ENCODE results near the gene ARHGEF6.
"Not testable (repeated sequence)": the region's sequence is repeated elsewhere in the genome, so short reads cannot be mapped to it uniquely, and the experiment has no call there.

The ARHGEF6 gene

GRCh38 chrX:136780241-136780640, 491 bp downstream of the ARHGEF6 start:
- DNase-seq = no peak

GRCh38 chrX:136779346-136779781, 1.4 kb downstream of the ARHGEF6 start:
- no peak for DNase-seq

- DNase-seq = no peak
Measured at GRCh38 chrX:136778916-136779315, 1.8 kb downstream of the ARHGEF6 start.

DNA sequence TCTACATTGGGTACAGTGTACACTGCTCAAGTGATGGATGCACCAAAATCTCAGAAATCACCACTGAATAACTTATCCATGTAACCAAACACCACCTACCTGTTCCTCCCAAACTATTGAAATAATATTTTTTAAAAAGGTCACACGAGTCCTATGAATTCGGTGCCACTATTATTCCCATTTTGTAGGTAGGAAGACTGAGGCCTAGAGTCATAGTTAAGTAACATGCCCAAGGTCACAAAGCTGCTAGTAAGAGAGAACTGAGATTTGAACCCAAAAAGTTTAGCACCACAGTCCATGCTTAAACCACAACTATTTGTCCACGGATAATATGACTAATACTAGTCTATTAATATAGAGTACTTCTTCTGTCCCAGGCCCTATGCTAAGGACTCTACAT, 2.7 kb downstream of the ARHGEF6 start:
- DNase-seq = no peak

GRCh38 chrX:136773648-136774047, 7.1 kb downstream of the ARHGEF6 start:
- no peak for DNase-seq

DNA sequence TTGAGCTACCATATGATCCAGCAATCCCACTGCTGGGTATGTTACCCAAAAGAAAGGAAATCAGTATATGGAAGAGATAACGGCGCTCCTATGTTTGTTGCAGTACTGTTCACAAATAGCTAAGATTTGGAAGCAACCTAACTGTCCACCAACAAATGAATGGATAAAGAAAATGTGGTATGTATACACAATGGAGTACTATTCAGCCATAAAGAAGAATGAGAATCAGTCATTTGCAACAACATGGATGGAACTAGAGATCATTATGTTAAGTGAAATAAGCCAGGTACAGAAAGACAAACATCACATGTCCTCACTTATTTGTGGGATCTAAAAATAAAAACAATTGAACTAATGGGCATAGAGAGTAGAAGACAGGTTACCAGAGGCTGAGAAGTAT, 8.9 kb downstream of the ARHGEF6 start:
- DNase-seq = not testable (repeated sequence)

GRCh38 chrX:136768469-136769084, 12.2 kb downstream of the ARHGEF6 start:
- DNase-seq = no peak

GRCh38 chrX:136767104-136767941, 13.4 kb downstream of the ARHGEF6 start:
- DNase-seq = no peak

GRCh38 chrX:136766785-136767103, 14.0 kb downstream of the ARHGEF6 start:
- DNase-seq = no peak

DNA sequence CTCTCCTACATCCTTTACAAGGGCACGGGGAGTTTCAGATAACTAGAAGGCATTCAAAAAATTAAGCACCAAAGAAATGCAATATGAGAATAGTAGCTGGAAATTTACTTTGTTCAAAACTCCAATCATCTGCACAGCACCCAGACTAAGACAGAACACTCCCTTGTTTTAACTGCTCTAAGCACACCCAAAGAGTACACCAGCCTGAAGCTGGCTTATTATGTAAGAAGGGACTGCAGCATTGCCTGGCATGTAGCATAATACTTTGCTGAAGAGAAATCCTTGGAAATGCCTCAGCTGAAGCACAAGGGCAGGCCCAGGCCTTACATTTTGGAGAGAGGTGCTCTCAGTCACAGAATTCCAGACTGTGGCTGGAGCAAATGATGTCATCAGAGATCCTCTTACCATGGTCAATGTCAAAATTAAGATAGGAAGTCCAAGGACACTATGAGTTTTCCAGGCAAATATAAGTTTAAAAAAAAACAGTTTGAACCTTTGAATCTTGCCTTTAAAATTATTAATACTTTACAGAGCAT, 14.8 kb downstream of the ARHGEF6 start:
- DNase-seq = no peak

GRCh38 chrX:136764206-136764605, 16.5 kb downstream of the ARHGEF6 start:
- no peak for DNase-seq

DNA sequence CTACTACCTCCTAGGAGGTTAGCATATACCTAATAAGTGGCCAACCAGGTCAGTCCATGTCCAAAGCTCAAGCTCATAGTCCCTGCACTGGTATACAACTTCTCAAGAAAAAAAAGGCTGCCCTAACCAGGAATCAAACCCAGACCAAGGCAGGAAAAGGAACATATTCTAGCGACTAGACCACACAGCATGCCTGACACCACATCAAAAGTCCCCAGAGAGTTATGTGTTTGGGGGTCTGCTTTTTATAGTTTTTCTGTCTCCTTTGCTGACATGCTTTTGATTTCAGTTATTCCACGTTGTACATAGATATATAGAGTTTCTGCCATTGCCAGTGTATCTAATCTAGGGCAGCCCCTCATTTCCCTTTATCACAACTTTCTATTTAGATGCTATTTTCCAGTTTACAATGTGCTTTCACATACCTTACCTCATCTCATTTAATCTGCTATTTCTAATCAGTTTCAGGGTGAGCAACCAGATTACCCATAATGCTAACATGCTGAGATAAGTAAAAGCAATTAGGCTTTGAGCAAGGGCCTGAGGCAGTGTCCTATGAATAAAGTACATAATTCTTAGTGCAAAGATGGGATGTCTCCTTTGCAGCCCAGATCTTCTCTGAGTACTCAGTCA, 17.8 kb downstream of the ARHGEF6 start:
- DNase-seq = no peak

GRCh38 chrX:136761421-136761820, 19.3 kb downstream of the ARHGEF6 start:
- no peak for DNase-seq

- DNase-seq = no peak
Measured at GRCh38 chrX:136759968-136760367, 20.8 kb downstream of the ARHGEF6 start.

GRCh38 chrX:136755411-136755810, 25.3 kb downstream of the ARHGEF6 start:
- no peak for DNase-seq

DNA sequence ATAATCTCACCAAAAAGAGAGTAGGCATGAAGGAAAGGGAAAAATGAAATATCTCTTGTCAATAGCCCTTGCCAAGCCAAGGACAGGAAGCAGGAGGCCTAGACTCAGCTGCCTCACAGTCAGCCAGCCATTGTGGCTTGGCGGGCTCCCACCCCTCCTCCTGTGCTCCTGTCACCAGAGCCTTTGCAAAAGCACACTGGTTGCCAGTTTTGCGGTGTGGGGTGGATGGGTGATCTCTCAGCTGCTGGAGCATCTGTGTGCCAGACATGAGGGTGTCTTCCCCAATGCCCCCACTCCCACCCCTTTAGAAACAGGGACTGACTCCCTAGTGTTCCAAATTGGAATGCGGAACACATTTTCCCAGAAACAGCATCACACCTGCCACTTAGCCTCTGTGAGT, 26.1 kb downstream of the ARHGEF6 start:
- no peak for DNase-seq

- no peak for DNase-seq
Measured at GRCh38 chrX:136752796-136753195, 27.9 kb downstream of the ARHGEF6 start.

DNA sequence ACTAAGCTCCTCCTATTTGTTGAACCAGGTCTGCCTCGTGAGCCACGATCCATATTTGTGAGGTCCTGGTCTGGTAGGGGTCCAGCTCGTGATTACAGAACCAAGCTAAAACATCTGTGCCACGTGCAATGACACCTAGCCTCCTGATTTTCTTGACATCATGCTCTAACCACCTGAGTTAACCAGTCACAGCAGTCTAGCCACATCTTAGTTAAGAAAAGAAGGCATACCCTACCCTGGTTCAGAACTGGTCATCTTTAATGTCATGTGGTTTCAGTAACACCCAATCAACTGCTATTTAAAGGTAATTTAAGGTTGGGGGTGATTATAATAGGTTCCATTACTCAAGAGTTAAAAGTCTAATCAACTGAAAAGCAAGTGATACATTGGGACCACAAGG, 28.4 kb downstream of the ARHGEF6 start:
- DNase-seq = no peak

- DNase-seq = no peak
Measured at GRCh38 chrX:136750364-136750763, 30.4 kb downstream of the ARHGEF6 start.

DNA sequence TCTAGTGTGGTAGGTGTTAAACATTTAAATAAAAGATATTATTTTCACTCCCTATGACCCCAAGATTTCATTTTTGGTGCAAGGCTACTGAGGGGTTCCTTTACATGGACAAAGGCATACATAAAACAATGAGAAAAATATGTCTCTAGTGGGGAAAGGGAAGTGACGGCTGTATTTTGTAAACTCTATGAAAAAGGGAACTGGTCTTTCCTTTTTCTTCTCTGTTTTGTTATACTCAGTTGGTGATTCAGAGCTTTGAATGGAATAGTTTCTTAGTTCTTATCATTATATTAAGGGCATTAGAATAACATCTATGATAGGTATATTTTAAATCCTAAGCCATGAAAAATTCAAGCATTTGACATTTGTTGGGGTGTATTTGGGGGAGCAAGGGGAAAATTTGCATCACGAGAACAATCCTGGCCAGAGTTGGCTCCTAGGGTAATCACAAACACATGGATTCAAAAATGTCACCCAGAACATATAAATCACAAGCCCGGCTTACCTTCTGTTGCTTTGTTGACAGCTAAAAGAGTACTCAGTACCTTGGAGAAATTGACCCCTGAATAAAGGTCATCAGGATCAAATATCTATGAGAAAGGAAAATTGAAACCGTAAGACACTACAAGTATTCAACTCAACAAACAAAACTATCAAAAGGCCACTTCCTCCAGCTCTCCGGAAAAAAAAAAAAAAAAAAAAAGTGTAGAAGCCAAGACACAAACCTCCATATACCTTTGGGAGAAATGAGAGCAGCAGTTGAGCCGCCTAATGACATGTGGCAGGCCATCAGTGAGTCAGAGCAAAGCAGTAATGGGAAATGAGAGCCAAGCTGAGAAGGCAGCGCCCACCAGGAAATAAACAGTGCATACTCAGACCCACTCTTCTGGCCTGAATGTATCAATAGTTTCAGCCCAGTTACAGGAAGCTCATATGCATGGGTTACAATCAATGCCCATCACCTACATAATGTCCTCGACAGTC, 33.4 kb downstream of the ARHGEF6 start:
- no peak for DNase-seq

DNA sequence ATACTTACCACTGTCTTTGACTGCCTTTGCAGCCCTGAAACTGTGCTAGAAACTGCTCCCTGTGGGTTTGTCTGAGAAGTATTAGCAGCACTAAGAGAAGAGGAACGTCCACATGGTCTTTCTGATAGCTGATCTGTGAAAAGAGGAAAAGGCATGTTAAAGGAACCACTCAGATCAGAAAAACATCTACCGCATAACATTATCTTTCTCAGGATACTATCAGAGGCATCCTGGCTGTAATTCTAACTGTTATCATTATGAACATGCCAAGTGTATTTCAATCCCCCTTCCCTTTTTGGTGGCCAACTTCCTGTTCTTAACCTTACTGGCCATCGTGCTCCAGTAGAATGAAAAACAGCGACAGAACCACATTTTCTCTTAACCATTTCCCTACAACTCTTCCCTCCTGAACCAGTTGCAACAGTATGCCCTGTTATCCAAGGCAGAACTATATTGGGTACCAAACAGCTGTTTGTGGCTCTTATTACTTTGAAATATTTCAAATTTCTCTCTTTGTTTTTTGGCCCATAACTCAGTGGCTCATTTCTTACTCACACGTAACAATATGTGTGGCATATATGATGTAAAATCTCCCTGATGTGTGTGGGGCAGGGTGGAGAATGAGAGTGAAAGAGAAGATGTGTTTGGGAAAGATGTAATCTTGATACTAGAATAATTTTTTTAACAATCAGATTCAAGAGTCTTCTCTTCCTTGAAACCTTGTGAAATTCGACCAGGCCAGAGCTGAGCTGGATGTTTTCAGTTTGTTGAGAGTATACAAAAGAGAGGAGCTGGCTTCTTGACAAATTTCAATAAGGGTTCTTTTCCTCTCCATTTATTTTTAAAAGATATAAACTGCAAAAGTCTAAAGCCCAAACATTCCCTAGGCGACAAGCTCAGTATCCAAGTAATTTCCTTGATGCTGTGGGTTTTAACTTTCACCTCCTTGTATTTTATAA, 35.2 kb downstream of the ARHGEF6 start:
- no peak for DNase-seq

Data from SHP77 treated with DMSO at 0.1 percent for 48 hours (cell line).